Middle frontal gyrus (tissue), 1 donor: ENCODE data around the gene FRMPD2.

Experiments
- DNase-seq: peaks from one replicate; pipeline ENCODE4 v3.0.0-alpha.2; 2015; ENCODE audit warnings: low spot score; ENCODE audit errors: extremely low spot score

FRMPD2 gene

DNA sequence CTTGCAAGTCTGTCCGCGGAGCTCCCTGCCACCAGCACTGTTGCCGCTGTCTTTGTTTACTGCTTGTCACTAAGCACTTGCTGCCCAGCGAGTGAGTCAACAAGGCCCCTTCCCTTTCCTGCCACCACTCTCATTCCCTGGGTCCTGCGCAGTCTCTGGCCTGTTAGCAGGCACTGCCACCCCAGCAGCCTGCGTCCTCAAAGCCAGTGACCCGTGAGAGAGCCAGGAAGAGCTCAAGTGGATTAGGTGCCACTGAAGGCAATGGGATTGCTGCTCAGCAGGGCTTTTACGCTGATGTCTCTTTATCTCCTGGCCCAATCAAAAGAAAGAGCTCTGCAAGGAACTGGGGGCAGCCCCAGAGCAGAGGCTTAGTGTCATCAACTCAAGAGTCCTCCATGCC, at the start of gene FRMPD2:
FRMPD2 (minus strand) TSS at position 61 of the 400 bp plus-strand sequence. CDS start 129 bp downstream, outside the sequence.
- no peak for DNase-seq

DNA sequence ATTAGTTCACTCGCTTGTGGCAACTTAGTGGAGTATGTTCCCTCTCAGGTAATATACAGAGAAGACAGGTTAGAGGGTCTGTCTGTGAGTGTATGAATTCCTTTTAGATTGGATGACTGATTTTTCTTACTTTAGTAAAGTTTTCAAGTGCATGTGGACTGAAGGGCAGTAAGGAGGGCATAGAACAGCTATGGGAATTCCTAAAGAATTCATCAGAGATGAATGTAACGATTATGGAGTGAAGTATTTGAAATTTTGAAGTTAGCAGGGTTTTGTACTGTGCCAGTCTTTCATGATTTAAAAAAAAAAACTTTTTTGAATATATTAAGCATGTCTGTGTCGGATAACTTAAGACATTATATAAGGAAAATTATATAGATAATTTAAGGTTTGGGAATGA, 47.5 kb upstream of the FRMPD2 start:
- no peak for DNase-seq

DNA sequence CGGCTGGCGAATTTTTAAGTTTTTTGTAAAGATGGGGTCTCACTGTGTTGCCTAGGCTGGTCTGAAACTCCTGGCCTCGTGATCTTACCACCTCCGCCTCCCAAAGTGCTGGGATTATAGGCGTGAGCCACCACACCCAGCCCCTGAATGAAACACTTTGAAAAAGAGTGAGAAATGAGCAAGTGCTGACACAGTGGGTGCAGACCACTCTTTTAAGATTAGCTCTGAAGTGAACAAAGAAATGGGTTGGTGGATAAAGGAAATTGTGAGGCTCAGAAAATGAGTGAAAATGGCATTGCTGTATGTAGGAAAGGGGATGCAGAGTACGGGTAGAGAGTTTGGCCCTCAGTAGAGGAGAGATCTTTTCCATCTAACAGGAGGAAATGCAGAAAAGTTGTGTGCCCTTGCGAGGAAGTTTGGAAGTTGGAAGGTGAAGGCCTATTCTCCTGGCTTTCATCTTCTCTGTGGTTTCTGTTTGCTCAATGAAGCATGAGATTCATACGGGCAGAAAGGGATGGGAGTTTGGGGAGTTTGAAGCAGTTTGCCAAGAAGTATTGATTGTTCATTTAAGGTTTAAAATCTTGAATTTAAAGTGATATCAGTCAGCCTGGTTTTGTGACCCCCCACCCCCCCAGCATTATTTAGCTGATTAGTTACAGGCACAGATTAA, 43.0 kb upstream of the FRMPD2 start:
- no peak for DNase-seq

DNA sequence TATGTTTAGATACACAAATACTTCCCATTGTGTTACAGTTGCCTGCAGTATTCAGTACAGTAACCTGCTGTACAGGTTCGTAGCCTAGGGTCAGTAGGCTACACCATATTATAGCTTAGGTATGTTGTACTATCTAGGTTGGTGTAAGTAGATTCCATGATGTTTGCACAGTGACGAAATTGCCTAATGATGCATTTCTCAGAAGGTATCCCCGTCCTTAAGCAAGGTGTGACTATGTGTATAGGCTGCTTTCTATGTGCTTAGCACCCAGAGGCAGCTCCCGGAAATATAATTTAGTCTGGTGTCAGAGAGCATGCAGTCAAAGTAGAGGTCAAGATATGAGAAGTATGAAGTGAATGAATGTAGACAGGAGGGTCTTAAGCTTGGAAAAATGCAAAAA, 41.7 kb upstream of the FRMPD2 start:
- no peak for DNase-seq

DNA sequence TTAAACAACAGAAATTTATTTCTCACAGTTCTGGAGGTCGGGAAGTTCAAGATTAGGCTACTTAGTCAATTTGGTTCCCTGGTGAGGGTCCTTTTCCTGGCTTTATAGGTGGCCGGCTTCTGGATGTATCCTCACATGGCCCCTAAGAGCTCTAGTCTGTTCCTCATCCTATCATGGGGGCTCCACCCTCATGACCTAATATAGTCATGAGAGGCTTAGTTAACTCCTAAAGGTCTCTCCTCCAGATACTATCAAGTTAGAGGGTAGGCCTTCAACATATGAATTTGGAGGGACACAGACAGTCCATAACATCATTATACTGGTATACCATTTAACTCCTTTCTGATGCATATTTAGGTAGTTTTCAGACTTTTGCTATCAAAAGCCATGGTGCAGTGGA, 39.6 kb upstream of the FRMPD2 start:
- DNase-seq: no peak

DNA sequence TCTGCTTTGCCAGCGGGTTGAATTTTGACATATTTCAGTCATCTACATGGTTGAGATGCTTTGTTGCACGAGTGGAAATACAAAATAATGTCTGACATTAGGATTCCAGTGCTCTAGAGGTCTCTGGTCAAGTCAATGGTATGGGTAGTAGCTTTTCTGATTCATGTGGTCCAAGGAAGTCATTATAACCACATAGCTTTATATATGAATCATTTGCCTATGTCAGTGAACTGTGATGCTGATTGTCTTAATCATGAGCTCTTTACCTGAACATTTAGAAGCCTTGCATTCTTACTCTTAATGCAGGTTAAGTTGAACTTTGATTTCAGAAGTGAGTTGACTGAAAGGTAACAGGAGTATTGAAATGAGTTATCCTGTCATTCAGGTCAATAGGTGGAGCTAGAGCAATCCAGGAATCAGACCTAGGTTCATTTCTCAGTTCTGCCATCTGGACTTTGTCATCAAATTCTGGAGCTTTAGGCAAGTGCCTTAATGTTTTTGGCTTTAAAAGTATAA, 35.3 kb upstream of the FRMPD2 start:
- DNase-seq: no peak

DNA sequence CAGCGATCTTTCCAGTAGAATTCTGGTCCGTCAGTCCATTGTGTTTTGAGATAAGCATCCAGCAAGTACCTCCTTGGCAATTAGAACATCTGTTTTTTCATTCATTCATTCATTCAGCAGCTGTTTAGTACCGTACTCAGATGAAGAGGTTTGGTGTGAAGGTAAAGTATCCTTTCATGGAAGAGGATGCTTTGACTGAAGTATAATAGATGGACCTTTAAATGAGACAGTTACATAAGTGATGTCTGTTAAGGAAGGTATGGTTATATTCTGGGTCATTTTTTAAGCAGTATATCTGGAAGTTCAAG, 33.2 kb upstream of the FRMPD2 start:
- no peak for DNase-seq

DNA sequence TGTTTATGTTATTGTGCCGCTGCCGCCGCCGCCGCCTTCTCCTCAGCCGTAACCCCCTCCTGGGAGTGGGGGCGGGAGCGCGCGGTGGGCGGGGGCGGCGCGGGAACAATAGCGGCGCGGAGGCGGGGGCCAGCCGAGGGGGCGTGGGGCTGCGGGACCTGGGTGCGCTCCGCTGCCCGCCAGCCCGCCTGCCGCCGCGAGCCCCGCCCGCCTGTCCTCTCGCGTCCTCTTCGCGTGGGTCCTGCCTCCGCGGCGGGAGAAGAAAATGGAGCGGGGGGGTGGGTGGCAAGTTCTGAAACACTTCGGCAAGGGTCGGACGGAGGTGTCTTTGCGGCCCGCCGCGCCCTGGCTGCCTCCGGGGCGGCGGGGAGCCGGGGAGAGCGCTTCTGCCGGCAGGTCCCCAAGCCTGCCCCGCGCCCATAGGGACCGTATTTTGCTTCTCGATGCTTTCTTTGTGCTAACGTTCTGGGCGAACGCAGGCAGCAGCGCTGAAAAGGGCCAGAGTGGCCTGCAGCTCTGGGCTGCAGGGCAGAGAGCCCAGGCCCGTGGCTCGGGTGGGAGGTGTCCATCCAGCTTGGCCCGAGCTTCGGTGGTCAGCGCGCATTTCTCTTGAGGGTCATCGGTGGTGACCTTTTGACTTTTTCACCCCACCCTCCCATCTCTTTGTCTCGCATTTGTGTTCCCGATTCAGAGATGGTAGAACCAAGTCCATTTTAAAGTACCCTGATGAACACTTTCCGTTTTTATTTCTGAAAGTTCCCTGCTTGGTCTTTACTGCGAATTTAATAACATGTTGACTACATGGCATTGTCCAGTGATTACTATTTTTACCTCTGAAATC, 32.6 kb upstream of the FRMPD2 start:
- no peak for DNase-seq

DNA sequence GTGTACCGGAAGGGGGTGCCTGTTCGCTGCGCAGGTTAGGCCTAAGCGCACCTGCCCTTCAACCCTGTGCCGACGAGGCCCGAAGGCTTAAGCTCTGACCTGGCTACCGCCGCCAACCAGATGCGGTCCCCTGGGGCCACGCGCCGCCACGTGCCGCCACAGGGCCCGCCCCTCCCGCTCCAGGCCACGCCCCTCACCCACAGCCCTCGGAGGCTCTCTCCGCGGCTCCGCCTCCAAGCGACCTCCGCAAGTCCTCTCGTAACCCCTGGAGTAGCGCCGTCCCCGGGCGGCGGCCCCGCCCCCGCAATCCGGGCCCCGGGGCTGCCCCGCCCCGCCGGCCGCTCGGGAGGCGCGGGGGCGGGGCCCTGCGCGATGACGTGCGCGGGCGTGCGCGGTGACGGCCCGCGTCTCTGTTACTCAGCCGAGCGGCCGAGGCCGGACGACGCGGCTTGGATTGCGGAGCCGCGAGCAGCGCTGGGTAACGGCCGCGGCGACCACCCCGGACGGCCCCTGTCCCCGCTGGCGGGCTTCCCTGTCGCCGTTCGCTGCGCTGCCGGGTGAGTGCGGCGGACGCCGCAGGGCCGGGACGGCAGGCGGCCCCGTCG, 31.9 kb upstream of the FRMPD2 start, which contains the start of gene MAPK8:
MAPK8 (plus strand) TSS at position 413 of the 605 bp plus-strand sequence. CDS start 94,984 bp downstream, outside the sequence.
- DNase-seq: peak; percentile 79

DNA sequence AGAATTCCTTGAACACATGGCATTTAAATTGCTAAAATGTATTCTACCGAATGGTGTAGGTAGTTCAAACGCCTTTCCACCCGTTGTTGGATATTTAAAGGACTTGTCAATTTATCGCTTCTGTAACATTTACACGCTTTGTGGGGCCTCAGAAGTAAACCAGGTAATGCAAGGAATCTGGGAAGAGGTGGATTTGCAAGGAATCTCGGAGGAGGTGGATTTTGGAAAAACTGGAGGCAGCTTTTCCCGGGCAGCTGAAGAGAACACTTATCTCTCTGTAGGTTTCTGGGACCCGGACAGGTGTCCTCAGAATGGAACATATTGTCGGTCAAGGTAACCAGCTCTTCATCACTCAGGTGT, 31.4 kb upstream of the FRMPD2 start:
- DNase-seq: no peak

DNA sequence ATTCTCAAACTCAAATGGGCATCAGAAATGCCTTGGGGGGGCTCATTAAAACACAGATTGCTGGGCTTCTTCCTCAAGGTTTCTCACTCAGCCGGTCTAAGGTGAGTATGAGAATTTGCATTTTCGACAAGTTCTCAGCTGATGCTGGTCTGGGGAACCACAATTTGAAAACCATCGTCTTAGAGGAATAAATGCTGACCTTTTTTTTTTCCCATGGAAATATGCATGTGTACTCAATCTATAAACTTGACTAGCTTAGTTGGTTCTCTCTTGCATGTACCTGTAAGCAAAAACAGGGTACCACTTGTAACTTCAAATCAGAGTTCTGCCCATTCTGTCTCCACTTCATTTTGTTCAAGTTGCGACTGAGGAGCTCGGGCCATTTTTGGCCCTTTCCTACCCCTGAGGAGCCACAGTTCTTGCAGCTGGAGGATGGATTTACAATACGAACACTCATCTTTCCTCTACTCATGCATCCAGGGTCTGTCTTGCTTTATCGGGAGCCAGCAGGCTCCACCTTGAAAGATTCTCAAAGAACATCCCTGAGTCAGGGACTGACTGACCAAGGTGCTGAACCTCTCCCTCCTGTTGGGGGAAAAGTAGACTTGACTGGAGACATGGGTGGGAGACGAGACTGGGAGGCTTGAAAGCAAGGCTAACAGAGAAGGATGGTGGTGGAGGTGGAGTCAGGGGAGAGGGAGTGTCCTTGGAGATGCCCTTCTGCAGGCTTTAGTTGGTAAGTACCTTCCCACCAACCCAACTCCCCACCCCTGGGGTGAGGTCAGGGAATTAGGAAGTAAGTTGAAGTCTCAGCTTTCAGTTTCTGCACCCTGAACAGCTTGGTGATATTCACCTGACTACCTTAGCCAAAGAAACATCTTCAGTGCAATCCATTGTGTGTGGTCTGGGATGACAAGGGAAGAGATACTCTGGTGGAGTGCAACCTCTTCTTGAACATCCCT, 28.3 kb upstream of the FRMPD2 start:
- no peak for DNase-seq

DNA sequence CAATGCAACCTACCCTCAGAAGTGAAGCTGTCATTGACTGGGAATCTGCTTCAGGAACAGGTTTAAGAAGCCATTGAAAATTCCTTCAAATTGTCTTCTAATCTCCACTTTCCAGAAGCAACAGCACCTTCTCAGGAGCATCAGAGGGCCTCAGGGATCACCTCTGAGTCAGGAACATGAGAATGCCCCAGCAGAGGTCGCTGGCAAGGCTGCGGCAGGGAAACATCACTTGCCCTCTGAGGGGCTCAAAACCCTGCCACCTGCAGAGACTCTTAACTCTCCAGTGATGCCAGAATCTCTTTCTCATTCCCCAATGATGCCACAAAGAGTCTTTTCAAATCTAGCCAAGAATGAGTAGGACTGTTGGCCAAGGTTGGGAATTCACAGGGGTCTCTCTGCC, 26.1 kb upstream of the FRMPD2 start:
- no peak for DNase-seq

DNA sequence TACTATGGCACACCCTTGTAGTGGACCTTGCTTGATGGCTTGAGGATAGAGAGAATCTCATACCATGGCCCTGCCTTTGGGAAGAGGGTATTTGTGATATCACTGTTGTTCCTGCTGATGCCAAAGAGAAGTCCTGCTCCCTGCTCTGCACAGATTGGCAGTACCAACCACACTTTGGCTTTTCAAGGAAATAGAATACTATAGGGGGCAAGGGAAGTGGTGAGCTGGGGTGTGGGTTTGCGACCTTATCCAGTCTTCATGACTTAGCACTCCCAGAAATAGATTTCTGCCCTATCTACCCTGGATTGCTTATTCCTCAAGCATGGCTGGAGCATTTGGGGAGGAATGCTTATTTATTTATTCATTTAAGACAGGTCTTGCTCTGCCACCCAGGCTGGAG, 25.2 kb upstream of the FRMPD2 start:
- DNase-seq: no peak

GRCh38 chr10:48299066-48299465, 24.6 kb upstream of the FRMPD2 start:
- DNase-seq: no peak

GRCh38 chr10:48296576-48297098, 22.1 kb upstream of the FRMPD2 start:
- DNase-seq: no peak

DNA sequence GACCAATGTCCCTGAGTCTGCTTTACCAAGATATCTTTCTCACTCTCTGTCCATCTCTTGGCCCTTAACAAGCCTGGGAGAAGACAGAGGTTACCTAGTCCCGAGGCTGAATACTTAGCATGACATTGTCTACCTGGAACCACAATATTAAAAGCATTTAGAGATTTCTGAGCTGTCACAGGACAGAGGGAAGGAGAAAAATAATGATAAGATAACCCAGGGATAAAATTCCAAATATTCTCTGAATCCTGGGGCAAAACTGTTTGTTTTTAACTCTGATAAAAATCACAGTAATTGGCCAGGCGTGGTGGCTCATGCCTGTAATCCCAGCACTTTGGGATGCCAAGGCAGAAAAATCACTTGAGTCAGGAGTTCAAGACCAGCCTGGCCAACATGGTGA, 19.9 kb upstream of the FRMPD2 start:
- no peak for DNase-seq

- no peak for DNase-seq
Observed at GRCh38 chr10:48292616-48293015, 18.1 kb upstream of the FRMPD2 start.

- DNase-seq: no peak
Observed at GRCh38 chr10:48291190-48291589, 16.7 kb upstream of the FRMPD2 start.

GRCh38 chr10:48290286-48290685, 15.8 kb upstream of the FRMPD2 start:
- no peak for DNase-seq

DNA sequence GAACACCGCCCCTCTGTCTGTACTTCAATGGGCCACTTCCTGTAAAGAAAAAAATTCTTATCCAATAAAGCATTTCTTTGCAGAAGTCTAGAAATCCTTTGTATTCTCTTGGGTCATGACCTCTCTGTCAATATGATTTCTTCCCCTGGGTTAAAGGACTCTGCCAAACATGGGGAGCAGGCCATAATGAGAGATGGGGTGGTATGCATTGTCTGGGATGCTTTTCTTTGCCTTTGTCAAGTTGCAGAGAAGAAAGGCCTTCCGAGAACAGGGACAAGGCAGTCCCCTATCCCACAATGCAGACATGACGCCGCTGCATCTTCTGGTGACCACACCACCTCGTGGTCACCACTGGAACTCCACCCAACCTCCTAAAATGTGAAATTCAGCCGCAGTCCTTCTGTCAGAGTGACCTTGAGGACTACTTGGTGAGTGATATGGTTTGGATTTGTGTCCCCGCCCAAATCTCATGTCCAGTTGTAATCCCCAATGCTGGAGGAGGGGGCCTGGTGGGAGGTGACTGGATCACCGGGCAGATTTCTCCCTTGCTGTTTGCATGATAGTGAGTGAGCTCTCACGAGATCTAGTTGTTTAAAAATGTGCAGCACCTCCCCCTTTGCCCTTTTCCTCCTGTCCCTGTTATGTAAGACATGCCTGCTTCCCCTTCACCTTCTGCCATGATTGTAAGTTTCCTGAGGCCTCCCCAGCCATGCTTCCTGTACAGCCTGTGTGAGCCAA, 15.2 kb upstream of the FRMPD2 start:
- no peak for DNase-seq
